Stimulated activated CD8-positive, alpha-beta memory T cell treated with anti-CD3 and anti-CD28 coated beads, Interleukin-7, amount 100 ng/mL, for 1 hour (primary cell): Measurements from ENCODE around the gene CEBPE.

Experiments used
- DNase-seq, 2 donors: peaks; one replicate each; pipeline ENCODE4 v3.0.0-alpha.2; 2020; ENCODE audit warnings: low read depth in 2 of 2

The CEBPE gene

DNA sequence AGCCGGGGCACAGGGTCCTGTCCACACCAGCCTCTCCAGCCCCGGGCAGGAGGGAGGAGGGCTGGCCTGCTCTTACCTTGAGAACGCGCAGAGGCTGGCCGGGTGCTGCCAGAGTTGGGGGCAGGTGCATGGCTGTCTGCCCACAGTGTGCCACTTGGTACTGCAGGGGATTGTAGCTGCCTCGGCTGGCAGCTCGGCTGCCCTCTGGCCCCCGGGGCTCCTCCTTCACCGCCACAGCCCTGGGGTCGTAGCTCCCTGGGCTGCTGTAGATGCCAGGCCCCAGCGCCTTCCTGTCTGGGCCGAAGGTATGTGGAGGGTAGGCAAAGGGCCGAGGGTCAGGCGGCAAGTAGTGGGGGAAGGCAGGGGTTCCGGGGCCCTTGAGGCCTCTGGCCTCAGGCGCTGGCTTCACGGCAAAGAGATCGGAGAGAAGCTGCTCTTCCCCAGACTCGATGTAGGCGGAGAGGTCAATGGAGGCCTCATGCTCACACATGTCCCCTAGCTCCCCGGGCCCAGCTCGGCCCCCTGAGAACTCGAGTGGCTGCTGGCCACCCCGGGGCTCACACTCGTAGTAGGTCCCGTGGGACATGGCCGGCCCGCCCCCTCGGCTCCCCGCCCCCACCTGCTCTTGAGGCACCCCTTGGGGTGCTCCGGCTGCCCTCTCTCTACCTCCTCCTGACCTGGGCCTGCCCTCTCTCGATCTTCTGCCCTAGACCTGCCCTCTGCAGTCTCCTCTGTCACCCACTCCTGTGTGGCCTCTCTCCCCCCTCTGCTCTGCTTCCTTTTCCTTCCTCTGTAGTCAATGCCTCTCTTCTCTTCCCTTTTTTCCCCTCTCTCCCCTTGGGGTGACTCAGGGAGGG is at the start of gene CEBPE:
Gene CEBPE (minus strand): TSS at position 750 of the 857 bp plus-strand sequence. CDS start 164 bp downstream, at position 586.
- no peak for DNase-seq

DNA sequence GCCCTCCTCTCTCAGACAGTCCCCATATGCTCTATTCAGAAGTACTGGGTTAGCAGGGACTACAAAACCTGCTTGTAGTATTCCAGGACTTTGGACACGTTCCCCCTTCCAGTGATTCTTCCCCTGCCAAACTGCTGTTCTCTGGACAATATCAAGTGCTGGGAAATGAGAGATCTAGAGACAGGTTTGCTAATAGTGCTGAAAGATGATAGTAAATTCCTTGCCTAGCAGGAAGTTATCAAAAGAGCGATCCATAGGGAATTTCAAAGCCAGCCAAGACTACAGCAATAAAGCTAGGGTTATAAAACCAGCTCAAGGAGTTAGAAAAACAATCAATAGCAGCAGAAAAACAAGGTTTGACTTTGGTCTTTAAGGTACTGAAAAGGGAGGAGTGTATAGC is 49.2 kb upstream of the CEBPE start:
- no peak for DNase-seq

DNA sequence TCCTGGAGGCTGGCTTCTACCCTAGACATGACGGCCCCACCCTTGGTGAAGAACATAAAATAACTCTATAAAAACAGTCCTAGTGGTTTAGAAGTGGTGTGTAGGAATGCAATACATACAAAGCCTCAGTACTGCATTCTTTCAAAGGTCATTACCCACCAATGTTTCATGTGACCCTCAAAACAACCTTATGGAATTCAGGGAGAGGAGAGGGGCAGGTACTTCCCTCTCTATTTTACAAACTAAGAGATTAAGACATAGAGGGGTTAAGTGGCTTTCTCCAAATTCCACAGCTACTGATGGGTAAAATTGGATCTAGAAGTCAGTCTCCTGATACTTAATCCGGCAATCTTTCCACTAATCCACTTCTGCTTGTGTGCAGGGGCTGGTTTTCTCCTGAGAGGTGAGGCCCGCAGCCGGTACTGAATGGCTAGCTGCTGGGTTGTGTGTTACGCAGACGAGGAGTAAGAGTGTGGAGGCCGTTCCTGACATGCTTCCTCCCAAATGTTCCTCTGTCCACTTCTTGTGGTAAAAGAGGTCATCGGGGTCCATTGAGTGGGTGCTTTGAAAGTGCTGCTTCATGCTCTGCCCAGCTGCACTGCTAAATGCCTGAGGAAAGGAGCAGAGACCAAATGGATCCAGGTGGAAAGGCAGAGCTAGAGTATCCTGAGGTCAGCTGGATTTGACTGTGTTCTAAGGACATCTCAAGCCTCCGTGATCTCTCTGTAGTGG is 48.2 kb upstream of the CEBPE start:
- DNase-seq: no peak

DNA sequence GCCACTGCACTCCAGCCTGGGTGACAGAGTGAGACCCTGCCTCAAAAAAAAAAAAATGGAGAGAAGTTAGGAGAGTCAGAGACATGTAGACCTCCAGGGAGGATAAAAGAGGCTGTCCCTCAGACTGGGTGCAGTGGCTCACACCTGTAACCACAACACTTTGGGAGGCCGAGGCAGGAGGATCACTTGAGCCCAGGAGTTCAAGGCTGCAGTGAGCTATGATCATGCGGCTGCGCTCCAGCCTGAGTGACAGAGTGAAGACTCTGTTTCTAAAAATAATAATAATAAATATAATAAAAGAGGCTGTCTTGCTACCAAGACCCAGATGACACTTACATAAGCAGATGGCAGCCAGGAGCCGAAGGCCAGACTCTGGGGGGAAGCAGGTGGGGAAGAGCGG is 45.9 kb upstream of the CEBPE start:
- no peak for DNase-seq

DNA sequence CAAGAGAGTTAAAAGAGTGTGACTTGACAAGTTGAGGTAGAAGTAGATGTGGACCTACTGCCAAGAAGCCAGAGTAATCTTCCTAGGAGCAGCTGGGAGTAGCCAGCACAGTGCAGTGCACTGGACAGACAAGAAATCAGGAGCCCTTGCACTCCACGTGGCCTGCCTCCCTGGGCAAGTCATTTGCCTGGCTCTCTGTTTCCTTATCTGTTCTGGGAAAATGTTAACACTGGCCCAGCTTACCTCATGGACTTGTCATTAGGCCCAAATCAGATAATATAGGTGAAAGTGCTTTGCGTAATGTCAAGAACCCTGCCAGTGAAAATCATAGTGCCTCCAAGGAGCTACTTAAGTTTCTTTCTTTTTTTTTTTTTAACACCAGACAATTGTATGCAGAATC is 45.2 kb upstream of the CEBPE start:
- no peak for DNase-seq

DNA sequence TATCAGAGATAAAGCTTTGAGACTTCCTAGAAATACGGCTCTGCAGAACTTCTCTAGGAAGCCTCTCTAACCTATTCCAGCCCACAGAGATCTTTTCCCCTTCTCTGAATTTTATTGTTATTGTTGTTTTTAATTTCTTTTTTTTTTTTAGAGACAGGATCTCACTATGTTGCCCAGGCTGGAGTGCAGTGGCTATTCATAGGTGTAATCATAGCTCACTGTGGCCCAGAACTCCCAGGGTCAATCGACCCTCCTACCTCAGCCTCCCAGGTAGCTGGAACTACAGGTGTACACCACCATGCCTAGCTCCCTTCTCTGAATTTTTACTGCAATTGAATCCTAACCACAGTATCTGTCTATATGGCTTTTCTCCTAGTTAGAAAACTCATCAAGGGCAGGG is 44.8 kb upstream of the CEBPE start:
- DNase-seq: no peak

DNA sequence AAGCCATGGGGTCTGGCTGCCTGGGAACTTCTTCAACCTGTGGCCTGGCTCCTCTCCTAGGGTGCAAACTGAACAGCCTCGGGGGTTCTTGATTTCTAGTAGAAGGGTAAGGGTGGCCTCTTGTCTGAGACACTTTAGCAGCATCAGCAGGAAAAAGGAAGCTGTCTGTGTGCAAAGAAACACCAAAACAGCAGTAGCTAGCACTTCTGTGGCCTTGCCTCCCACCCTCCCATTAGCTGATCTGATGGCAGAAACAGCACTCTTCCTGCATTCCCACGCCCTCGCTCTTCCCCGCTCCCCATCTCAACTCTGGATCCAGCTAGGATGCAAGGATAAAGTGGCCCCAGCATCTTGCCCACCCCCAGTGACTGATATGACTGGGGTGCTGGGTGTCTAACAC is 43.7 kb upstream of the CEBPE start:
- DNase-seq: no peak

DNA sequence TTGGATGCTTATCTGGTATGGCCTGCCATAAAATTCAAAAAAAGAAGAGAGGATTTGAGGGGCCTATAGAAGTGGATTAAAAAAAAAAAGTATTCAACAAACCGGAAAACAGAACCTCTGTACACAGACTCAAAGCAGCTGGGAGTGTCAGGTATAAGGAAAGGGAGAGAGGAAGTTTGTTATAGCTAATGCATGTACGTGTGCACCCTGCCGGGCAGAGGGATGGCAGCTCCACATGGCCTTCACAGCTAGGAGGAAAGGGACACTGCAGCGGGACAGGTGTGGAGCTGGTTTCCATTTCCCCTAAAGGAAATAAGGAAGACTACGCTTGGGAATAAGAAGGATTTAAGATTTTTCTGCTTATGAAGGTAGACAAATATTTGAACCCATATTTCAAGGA is 43.0 kb upstream of the CEBPE start:
- DNase-seq: no peak

DNA sequence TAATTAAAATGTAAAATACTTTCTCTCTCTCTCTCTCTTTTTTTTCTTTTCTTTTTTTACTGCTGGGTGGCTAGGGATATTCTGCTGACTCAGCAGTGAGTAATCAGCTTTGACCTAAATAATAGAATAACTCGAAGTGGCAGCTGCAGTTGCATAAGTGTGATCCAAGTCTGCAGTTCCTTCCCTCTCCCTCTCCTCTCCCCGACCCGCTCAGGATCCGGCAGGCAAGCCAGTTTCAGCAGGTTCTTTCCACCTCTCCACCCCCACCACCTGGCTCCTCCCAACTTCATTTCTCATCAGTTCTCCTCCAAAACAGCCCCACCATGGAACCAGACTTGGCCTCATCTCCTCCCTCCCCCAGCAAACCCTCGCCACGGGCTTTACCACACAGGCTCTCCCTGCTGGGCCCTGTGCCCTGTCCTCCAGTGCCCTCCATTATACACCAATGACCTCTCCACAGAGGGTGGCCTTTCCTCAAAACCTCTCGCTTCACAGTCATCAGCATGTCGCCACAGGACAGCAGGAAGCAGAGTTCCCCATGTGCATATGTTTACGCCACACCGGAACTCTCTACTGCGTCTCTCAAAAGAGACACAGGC is 42.0 kb upstream of the CEBPE start:
- DNase-seq: no peak

DNA sequence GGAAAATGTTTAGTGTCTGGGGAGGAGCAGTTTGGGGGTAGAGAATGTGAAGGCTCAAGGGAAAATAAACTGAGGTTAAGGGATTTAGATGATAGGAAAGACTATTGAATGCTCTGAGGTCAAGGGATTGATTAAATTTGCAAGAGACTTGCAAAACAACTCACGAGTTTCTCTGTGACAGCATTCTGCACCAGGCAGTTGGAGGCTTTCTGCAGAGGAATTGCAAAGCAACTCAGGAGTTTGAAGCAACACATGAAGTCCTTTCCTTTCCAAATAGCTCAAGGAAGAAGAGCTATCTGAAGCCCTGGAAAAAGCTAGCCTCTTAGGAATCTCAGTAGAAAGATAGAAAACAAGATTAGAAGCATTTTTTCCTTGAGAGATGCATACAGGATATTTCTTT is 40.5 kb upstream of the CEBPE start:
- no peak for DNase-seq

DNA sequence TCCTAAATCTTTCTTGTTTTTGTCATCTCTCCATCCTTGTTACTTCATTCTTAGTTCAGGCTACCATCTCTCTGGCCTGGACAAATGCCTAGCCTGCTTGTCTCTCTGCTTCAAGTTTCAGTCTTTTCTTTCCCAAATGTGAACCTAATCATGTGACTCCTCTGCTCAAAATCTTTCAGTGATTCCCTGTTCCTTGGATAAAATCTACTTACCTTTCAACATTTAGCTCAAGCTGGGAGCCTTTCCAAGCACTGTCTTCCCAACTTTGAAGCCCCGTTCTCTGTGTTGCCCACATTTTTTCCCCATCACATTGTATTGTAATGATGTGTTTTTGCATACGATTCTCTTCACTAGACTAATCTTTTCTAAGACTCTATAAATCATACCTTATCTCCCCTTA is 39.7 kb upstream of the CEBPE start:
- no peak for DNase-seq

DNA sequence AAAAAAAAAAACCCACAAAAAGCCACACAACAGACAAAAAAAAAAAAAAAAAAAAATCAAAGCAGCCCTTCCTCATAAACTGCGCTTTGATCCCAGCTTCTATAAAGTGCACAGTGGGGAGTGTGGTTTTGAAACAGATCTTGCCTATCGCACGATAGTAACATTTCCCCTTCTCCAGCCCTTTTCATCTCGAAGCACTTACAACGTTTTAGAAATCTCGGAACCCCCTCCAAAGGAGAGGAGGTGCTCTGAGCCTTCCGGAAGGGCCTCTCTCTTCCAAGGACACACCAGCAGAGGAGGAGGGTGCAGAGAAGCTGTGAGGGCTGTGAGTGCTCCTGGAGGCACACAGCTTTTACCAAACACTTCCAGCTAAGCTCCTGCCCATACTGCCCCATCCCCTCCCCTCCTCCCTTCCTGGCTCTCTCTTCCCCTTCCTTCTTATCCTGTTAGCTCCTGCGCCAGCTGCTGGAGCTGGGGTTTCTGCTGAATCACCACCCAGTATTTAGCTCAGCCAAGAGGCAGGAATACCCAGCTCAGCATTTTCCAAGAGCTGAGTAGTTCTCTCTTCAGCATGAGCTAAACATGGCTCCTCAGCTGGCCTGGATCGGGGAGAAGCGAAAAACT is 36.0 kb upstream of the CEBPE start:
- DNase-seq: no peak

DNA sequence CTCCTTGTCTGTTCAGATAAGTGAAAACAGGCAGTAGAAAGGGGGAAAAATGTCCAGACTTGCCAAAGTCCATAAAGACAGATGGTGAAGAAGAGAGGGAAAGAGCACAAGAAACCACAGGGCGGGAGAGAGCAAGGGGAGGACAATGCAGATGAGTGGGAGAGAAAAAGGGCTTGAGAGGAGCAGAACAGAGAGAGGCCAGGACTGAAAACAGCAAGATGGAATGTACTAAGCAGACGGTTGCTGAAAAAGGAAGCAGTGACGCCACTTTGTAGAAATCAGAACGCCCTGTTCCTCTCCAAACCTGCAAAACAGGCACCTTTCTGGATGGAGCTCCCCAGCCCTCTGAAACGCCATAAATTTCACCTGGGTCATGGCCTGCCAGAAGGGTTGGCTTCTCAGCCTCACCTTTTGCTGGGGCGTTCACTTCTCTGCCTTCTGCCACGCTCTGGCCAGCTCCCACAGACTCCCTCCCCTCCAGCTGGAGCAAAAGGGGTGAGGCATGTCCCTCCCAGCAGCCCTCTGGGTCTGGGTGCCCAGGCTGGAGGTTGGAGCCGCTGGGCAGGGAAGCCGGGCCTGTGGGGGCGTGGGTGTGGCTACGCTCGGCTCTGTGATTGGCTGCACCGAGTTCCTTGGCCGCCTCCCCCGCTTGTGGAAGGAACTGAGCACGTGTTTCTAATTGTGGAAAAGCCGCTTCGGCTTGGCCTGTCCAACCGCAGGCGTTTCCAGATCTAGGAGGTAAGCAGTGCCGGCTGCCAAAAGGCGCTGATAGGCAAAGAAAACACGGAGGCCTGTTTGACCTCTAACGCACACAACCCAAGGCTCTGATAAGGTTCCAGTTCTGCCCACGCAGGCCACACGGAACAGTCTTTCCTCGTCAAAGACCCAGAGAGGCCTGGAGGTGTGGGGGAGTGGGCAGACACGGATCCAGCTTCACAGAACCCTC is 35.1 kb upstream of the CEBPE start:
- DNase-seq: no peak

DNA sequence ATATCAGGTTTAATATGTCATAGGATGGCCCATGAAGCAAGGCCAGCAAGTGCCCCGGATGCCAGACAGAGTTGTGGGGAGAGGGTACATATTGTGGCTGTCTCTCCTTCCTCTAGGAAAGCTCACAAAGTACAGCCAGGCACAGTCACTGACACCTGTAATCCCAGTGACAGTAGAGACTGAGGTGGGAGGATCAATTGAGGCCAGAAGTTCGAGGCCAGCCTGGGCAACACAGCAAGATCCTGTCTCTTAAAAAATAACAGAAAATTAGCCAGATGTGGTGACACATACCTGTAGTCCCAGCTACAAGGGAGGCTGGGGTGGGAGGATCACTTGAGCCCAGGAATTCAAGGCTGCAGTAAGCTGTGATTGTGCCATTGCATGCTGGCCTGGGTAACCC is 32.3 kb upstream of the CEBPE start:
- no peak for DNase-seq

DNA sequence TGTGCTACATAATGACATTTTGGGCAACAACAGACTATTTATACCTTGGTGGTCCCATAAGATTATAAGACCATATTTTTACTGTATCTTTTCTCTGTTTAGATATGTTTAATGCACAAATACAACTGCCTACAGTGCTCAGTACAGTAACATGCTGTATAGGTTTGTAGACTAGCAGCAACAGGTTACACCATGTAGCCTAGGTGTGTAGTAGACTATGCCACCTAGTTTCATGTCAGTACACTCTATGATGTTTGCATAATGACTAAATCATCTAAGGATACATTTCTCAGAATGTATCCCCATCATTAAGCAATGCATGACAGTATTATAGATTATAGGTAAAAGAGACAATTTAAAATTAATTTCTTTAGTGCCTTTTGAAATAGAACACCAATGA is 30.7 kb upstream of the CEBPE start:
- DNase-seq: no peak

DNA sequence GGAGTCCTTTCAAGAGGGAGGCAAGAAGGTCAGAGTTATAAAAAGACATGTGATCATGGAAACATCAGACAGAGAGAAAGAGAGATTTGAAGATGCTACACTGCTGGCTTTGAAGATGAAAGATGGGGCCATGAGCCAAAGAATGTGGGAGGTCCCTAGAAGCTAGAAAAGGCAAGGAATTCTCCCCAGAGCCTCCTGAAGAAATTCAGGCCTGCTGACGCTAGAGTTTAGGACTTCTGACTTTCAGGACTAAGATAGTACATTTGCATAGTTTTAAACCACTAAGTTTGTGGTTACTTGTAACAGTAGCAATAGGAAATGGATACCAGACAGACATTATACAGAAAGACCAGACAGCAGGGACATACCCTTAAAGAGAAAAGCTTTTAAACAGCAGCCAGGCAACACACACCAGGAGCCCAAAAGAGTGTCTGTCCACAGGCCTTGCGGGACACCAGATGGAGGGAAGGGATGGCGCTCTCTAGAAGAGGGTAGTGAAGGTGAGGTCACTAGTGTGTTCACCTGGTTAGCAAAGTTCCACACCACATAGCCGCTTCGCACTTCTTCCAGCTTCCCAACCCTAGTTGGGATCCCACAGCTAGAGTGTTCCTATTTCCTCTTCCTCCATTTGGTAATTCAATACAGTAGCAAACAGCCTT is 29.7 kb upstream of the CEBPE start:
- no peak for DNase-seq

DNA sequence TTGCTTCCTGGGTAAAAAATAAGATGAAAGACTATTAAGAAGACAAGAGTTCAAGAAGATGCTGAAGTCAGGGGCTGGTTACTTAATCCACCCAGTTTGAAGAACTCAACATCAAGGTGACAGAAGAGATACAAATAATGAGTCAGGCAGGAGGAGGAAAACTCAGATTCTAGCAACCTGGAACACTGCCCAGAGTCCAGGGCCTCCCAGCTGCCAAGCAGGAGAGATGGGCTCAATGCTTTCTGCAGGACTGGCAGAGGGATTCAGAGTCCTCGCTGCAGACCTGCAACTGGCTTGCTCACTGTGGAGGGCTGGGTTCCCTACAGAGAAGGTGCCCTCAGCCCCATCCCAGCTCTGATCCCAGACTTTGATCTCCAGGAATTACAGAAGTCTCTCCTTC is 28.6 kb upstream of the CEBPE start:
- no peak for DNase-seq

DNA sequence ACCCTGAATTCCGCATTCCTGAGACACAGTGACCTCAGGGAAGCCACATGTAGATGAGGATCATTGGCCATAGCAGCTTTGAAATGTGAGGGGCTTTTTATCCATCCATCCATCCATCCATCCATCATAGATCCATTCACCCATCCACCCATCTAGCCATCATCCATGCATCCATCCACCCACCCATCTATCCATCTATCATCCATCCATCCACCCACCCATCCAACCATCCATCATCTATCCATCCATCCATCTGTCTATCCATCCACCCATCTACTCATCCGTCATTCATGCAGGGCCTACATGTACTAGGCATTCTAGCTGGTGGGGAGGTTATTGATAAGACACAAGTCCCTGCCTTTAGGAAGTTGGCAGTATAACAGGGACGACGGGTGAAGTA is 27.9 kb upstream of the CEBPE start:
- no peak for DNase-seq

DNA sequence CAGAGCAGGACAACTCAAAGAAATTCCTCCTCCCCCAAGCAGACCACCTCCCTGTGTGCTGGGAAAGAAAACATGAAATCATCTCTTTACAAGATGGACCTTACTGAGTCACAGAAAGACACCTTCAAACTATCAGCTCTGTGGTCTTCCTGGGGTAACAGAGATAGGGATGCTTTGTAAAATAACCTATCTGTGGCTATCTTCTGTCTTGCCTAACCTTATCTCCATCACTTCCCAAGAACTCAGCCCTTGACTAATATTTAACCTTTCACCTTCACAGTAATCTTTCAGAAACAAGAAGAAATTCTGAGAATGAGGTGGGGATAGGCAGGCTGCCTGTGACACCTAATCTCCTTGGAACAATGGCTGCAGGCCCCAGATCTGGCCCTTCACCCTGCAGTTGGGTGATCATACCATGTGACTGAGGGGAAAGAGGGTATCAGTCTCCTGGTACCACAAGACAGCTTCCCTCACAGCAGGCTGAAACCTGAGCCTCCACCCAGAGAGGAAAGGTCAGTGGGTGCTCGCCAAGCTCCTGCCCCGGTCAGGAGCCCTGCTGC is 27.4 kb upstream of the CEBPE start:
- DNase-seq: no peak

DNA sequence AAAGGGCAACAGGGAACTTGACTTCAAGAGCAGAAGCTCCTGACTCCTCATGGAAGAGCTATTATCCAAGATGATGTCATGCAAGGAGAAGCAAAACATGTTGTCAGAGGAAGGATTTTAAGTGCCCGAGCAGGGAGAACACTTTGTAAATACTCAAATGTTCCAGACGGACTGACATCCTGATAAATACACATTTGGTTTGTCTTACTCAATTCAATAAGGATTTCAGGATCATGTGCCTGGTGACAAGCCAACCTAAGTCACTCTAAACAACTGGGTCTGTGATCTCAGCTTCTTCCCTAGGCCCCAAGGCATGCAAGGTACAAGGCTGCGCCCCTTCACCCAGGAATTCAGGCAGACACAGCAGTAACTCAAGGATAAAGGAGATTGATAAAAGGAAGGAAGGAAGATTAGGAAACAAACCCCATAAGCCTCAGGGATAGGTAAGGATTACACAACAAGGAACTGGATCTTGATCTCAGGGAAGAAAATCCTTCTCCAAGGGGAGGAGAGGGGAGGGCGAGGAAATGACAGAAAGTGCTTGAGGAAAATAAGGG is 26.8 kb upstream of the CEBPE start:
- no peak for DNase-seq
